Measurements from ENCODE around the gene SSR2.
"Not testable (repeated sequence)": the region's sequence is repeated elsewhere in the genome, so short reads cannot be mapped to it uniquely, and the experiment has no call there.

Gene SSR2

GRCh38 chr1:155990005-155990739, 30.6 kb downstream of the SSR2 start:
- DNase-seq = peak; percentile 91 to 97 (median 94)

DNA sequence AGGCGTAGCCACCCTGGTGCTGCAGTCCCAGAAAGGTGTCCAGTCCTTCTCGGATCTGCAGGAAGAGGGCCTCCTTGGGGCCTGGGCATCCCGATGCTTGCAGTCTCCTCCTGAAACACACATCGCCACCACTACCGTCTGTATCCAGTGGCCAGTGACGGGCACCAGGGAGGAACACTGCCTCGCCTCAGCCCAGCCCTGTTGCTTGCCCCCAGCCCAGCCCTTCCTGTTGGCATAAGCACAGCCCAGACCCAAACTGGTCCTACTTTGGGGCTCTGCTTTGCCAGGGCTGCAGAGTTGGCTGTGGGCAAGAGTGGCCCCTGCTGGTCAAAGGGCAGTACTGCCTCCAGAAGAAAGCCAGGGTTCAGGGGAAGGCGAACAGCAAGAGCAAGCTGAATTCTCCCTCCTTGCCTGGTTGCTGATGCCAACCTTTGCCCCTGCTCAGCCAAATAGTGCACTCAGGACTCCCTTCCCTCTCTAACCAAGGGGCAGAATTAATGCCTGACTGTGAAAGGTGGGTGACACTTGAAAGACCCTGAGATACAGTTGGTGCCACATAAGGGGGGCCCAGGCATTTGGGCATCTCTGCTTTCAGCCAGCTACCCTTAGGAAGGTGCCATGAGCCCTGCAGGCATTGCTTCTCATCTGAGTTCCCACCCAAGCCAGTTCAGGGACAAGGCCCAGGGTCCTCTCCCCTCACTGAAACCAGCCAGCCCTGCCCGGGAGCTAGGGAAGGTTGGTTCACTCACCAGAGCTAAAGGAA, 31.3 kb downstream of the SSR2 start:
- DNase-seq = peak; percentile 88 to 92 (median 90)

DNA sequence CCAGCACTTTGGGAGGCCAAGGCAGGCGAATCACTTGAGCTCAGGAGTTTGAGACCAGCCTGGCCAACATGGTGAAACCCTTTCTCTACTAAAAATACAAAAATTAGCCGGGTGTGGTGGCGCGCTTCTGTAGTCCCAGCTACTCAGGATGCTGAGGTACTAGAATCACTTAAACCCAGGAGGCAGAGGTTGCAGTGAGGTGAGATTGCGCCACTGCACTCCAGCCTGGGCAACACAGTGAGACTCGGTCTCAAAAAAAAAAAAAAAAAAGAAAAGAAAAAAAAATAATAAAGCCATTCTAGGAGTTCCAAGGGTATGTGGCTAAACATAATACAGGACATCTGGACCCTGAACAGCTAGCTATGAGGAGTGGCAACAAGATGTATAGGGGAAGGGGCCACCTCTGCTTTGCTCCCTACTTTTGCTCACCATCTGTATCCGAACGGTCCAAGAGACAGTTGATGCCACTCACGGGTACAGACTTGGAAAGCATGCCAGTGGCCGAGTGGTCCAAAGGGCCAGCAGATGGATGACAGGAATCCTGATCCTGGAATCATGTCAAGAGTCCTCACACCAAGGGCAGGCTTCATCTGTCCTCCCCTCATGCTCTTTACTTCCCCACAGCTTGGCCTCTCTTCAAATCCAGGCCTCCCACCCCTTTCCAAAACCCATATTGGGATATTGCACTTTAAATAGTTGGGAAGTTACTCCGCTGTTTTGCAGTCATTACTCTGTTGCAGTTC, 35.7 kb downstream of the SSR2 start:
- not testable (repeated sequence) for DNase-seq

DNA sequence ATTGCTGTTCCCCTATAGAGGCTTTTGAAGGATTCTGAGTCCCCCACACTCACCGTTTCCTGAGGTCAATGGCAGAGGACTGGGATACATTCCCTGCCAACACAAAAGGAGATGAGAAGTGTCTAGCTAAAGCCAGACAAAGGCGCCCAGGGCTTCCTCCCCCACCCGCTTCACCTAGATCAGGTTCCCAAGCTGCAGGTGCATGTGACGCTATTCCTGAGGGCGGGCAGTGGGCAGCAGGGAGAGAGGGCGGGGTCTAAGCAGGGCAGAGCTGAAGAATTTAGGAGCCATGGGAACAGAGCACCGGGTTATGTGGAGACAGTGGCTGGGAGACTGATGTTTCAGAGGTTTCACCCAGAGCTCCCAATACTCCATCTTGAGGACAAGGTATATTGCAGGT, 36.4 kb downstream of the SSR2 start:
- no peak for DNase-seq

DNA sequence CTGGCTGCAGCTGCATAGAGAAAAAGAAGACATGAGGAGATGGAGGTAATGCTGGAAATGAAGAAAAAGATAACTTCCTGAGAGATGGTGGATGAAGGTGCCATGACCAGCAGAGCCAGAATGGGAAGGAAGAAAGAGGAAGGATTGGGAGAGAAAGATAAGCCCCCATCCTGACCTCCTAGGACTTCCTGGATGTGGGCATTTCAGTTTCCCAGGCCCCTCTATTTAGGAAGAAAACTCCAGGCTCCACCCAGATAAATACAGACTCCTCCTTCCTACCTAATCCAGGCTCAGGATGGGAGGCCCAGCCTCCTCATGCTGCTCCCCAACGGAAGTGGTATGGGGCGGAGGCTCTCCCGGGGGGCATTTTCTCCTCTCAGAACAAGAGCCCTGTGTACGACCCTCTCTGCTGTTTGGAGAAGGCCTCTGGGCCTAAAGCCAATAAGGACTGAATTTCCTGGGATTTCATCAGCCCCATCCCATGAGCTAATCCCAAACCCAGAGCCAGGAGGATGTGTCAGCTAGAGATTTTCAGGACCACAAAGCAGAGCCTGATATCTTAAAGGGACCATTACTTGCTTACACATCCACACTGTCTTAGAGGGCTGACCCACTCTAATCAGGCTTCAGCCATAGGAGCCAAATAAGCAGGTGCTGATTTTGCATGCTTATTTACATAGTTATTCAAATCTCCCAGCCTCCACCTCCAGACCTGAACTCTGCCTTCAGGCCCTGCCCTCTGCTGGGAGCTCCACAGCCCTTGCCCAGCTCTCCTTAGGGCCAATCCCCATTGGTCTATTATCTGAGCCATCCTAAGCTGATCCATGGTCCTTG, 37.3 kb downstream of the SSR2 start:
- DNase-seq = no peak

GRCh38 chr1:155982106-155982505, 38.6 kb downstream of the SSR2 start:
- no peak for DNase-seq

GRCh38 chr1:155981266-155982088, 39.3 kb downstream of the SSR2 start:
- DNase-seq = peak; percentile 74 to 87 (median 82)

- DNase-seq = peak in 2 of 4 experiments; percentile 38 to 42
These were observed 41.0 kb downstream of the SSR2 start for GRCh38 chr1:155979597-155980343.

DNA sequence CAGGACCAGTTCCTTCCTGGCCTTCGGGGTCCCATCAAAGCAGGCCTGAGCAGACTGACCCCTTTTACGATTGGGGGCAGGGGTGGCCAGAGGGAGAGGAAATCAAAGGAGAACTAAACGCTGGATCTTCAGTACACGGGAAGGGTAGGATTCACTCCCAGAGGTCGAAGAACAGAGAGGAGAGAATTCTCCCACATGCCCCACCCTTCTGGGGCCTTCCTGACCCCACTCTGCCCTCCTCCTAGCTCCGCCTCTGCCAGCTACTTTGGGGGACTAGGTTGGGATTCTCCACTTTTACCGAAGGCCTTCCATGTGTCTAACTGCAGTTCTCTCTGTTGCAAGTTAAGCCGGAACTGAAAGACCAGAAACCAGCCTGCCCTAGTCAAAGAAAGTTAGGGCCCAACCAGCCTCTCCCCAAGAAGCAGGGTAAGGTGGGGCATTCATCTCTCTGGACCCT, 41.8 kb downstream of the SSR2 start:
- peak; percentile 37 to 67 (median 63) for DNase-seq

DNA sequence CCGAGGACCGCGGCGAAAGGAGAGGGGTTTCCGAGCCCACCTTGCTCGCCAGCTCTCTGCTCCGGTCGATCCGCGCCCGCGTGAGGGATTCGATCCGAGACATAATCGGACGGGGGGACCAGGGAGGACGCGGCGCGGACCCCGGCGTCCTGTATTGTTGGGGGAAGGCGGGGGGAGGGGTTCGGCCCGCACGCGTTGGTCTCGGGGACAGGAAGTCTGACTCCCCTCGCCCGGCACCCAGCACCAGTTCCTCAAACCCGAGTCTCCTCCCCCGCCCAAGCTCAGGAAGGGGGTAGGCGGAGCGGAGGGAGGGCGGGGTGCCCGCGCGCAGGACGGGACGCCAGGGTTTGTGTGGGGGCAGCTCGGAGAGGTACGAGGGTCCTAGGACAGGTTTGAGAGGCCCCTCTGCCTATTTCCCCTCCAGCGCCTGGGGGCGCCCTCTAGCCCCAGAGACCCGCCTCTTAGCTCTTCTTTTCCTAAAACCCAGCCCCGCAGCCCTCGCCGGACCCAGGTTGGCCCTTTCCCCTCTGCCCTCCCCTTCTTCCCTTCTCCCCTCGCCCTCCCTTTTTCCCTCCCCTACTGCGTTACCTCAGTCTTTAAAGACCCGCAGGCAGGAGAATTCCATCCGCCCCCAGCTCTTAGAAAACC, 42.3 kb downstream of the SSR2 start, which contains the start of gene ARHGEF2:
ARHGEF2 (minus strand) TSS at position 223 of the 648 bp plus-strand sequence; CDS start at position 103, 120 bp downstream.
- DNase-seq = peak; percentile 85 to 93 (median 91)

DNA sequence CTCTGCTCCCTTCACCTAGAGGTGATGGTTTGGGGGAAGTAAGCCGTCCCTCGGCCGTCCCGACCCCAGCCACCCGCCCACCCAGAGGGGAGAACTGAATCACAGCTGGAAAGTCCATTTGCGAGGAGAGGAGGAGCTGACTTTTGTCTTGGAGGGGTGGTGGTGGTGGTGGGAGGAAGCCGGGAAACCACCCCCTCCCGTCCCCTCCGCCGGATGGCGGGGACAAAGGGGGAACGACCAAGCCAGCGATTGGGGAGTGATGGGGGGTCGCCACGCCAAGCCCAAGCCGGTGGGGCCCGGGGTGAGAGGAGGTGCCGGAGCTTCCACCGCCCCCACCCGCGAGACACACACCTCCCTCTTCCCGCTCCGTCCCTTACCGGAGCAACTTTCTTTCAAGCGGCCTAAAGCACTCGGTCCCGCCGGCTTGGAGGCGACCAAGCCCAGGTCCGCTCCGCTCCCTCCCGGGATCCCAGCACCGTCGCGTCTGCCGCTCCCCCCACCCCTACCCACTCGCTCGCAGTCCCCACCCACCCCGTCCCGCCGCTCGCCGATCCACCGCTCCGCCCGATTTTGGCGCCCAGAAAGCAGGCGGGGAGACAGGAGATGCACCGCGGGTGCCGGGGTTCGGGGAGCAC, 42.9 kb downstream of the SSR2 start:
- peak in 3 of 4 experiments; percentile 67 to 70 (median 68) for DNase-seq

DNA sequence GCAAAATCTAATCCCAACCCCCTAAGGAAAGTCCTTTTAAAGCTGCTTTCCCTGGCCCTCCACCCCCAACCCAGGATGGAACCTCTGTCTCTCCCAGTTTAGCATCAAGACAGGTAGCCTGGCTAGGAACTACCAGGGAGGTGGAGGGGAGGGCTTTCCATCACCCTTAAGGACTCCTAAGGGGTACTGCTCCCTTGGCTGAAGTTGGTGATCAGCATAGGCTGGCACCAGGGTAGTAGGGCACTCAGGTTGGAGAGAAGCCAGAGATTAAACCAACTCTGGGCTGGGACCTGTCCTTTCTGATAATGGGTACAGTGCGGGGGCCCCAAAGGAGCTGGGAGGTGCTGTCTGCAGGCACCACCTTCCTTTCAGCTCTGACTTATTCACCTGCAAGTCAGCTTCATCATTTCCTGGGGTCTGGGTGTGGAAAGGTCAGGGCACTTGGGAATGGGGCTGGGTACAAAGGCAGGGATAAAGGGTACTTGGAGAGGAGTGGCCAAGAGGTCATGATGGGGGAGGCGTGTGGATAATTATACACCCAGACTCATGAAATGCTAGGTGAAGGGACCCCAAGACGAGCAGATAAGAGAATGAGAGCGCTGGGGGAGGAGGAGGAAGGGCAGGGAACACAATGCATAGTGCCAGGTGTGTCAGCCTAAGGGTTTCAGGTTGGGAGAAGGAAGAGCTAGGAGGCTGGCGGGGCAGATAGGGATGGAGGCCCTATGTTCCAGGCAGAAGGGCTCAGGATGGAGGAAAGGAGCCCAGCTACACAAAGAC, 43.6 kb downstream of the SSR2 start:
- DNase-seq = no peak

DNA sequence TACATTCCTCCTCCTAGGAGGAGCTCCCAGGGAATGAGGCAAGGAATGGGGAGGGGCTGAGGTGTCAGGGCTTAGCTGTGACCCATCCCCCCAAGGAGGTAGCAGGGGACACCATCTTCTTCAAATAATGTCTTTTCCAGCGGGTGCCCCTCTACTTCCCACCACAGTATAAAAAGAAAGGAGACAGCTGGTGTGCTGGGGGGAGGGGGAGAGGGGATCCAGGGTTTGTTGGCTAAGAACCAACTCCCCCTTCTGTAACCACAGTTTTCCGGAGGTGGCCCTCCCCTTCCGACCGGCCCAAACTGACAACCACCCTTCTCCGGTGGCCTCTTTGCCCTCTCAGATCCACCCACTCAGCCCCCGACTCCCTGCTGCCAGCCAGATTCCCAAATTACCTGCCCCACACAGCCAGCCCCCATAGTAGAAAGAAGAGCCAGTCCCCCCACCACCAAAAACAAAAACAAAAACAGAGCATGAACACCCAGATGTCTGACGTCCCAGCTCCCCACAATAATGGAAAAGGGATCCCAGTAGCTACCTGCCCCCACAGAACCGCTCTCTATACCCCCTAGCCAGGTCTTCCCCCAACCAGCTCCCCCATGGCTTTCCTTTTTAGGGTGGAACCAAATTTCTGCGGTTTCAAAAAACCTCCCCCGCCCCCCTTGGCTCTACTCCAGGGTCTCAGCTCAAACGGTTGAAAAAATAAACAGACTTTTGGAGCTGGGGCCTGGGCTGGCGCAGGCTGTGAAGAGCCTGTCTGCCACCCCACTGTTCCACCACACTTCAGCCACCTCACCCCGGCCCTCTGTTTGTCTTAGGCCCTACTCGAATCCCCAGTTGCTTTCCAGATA, 44.5 kb downstream of the SSR2 start:
- peak in 3 of 4 experiments; percentile 43 to 65 (median 60) for DNase-seq

DNA sequence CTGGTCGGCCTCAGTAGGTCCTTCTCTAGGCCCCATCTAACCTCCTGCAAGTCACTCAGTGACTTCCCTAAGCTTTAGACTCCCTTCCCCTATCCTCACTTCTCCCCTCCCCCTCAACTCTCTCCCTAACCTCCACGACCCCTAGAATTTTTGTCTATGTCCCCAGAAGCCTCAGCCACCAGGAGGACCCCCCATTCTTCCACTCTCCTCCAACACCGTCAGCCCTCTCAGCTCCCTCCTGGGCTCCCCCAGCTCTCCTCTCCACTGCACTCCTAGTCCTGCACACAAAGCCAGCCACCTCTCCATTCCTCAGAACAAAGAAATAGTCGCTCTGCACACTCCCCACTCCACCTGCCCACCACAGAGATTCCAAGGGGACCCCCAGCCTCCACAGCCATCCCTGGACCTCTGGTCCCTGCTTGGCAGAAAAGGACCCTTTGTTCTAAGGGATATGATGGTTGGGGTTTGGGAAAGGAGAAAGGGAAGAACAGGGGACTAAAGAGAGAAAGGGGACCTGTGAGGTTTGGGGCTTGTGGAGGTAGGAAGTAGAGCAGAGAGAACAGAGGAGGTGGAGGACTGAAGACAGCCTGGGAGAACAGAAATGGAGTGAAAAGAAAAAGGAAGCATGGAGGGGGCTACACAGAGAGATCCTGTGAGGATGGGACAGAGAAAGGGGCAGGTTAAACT, 45.2 kb downstream of the SSR2 start:
- peak in 1 of 4 experiments; percentile 41 for DNase-seq

GRCh38 chr1:155974208-155975115, 46.3 kb downstream of the SSR2 start:
- DNase-seq = peak in 1 of 4 experiments; percentile 36

DNA sequence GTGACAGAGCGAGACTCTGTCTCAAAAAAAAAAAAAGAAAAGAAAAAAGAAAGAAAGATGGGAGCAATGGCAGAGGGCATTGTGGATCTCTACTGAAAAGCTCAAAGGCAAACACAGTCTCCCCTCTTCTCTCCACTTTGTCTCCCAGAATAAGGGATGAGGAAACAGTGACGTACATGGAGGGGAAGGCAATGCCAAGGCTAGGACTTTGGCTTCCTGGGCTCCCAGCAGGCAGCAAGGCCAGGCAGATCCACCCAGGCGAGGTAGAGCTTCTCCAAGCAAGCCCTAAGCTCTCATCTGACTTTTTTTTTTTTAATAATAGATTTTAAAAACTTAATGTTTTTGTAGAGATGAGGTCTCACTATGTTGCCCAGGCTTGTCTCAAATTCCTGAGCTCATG, 47.0 kb downstream of the SSR2 start:
- peak in 1 of 4 experiments; percentile 47 for DNase-seq
